HFFc6 (cell line): Measurements from ENCODE around the gene SEPSECS. TPM values are rescaled to one million over a fixed set of nuclear protein-coding genes. Genes with fewer than 3 reads are reported as not detected.

Source experiments
- DNase-seq: peaks from one replicate; pipeline ENCODE4 v3.0.0-alpha.2; 2018
- H3K27ac Mint-ChIP-seq: 2 replicates; pipeline ENCODE4 v1.8.0; 2020; ENCODE audit warnings: mild to moderate bottlenecking, mixed read lengths
- H3K27me3 Mint-ChIP-seq: 2 replicates; pipeline ENCODE4 v1.8.0; 2021; ENCODE audit warnings: mild to moderate bottlenecking, moderate library complexity, mixed read lengths; ENCODE audit not compliant: insufficient read depth
- H3K36me3 Mint-ChIP-seq: 2 replicates; pipeline ENCODE4 v1.8.0; 2021; ENCODE audit warnings: low read depth, mixed read lengths
- H3K4me1 Mint-ChIP-seq: 2 replicates; pipeline ENCODE4 v1.8.0; 2020; ENCODE audit warnings: low read depth, mixed read lengths
- H3K4me3 Mint-ChIP-seq: 2 replicates; pipeline ENCODE4 v1.8.0; 2020; ENCODE audit warnings: mild to moderate bottlenecking, moderate library complexity, mixed read lengths
- H3K9me3 Mint-ChIP-seq: 2 replicates; pipeline ENCODE4 v1.8.0; 2020; ENCODE audit warnings: mild to moderate bottlenecking, mixed read lengths
- total RNA-seq, 6 experiments: library from RNA; stranded (reverse); fragmentation: NEBNext Ultra II Directional; extraction: Animal tissue kit (Norgen Biotek cat#: 25700); gene quantifications; 2 replicates in 1 of 6; 3 replicates in 5 of 6; pipeline ENCODE4 v1.2.3, GENCODE V29; 2021
- TF ChIP-seq, protein P1 (sequence below): fragments of 200-600 bp; sonication (generic); IDR thresholded peaks from 2 replicates; pipeline ENCODE4 v1.5.0; 2021; ENCODE audit warnings: antibody characterized with exemption, mild to moderate bottlenecking

Gene SEPSECS
- total RNA-seq, 6 experiments from 2014 or later, result 4.5 to 6.2 (median 5.4) TPM

DNA sequence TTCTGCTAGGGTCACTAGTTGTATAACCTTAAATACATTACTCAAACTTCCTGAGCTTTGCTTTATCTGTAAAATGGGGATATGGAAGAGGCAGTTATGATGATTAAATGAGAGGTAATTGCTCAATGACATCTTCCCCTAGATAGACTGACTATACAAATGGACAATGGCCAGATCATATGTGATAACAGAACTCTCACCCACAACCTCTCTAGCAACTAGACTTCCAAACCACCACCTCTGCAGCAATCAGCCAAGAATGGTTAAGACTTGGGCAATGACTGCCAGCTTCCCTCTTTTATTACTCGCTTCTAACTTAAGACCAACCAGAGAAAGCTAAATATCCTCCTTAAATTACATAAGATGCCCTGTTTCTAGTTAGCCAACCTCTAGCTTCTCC is 2.9 kb upstream of the SEPSECS start:
- peak overlapping the region; percentile 3; the same call in 1 of the 2 replicates for H3K27ac Mint-ChIP-seq
- peaks cover 58% of the 10 kb centered on the region for H3K36me3 Mint-ChIP-seq
- peaks cover 72% of the 10 kb centered on the region for H3K4me1 Mint-ChIP-seq
- peak overlapping the region; percentile 50 for H3K4me3 Mint-ChIP-seq
- H3K9me3 Mint-ChIP-seq, result no peaks in the 10 kb centered on the region
- peaks cover 3% of the 10 kb centered on the region; the same call in 1 of the 2 replicates for H3K27me3 Mint-ChIP-seq
- TF ChIP-seq, protein P1, sequence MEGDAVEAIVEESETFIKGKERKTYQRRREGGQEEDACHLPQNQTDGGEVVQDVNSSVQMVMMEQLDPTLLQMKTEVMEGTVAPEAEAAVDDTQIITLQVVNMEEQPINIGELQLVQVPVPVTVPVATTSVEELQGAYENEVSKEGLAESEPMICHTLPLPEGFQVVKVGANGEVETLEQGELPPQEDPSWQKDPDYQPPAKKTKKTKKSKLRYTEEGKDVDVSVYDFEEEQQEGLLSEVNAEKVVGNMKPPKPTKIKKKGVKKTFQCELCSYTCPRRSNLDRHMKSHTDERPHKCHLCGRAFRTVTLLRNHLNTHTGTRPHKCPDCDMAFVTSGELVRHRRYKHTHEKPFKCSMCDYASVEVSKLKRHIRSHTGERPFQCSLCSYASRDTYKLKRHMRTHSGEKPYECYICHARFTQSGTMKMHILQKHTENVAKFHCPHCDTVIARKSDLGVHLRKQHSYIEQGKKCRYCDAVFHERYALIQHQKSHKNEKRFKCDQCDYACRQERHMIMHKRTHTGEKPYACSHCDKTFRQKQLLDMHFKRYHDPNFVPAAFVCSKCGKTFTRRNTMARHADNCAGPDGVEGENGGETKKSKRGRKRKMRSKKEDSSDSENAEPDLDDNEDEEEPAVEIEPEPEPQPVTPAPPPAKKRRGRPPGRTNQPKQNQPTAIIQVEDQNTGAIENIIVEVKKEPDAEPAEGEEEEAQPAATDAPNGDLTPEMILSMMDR, result no peak
- no peak for DNase-seq

DNA sequence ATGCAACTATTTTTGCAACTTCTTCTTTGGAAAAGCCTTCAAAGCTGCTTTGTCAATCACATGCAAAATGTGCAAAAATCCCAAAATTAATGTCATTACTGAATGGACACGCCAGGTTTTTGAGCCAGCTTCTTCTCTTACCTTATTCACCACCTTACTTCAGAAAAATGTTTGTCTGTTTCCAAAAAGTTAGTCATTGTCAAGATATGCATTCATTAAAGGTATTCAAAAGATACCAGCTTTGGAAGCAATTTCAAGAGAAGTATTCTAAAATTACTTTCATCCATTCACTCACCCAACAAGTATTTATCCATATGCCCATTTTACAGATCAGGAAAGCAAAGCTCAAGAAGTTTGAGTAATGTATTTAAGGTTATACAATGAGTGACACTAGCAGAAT is 2.3 kb upstream of the SEPSECS start:
- H3K4me3 Mint-ChIP-seq, result peak overlapping the region; percentile 96
- peaks cover 3% of the 10 kb centered on the region; the same call in 1 of the 2 replicates for H3K27me3 Mint-ChIP-seq
- peaks cover 72% of the 10 kb centered on the region for H3K4me1 Mint-ChIP-seq
- no peak for DNase-seq
- H3K9me3 Mint-ChIP-seq, result no peaks in the 10 kb centered on the region
- H3K36me3 Mint-ChIP-seq, result peaks cover 54% of the 10 kb centered on the region
- H3K27ac Mint-ChIP-seq, result peak overlapping the region; percentile 85
- TF ChIP-seq, protein P1, result no peak

DNA sequence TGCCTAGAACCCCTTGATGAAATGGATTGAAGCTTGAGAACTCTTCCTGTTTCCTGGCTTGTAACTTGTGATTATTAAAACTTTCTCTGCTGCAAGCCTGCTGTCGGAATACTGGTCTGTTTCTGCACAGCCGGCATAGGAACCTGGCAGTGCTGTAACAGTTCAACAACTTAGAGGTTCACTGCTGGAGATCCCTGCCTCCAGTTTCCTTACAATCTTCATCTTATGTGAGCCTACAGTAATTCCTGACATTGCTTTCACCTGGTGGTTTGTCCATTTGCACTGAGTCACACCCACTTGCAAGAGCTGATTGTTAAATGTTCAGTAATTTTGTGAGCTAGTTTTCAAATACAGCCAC is 1.3 kb upstream of the SEPSECS start:
- TF ChIP-seq, protein P1, result no peak
- peaks cover 71% of the 10 kb centered on the region for H3K4me1 Mint-ChIP-seq
- no peaks in the 10 kb centered on the region for H3K9me3 Mint-ChIP-seq
- H3K27me3 Mint-ChIP-seq, result peaks cover 3% of the 10 kb centered on the region; the same call in 1 of the 2 replicates
- peaks cover 48% of the 10 kb centered on the region for H3K36me3 Mint-ChIP-seq
- H3K27ac Mint-ChIP-seq, result peak overlapping the region; percentile 85
- DNase-seq, result peak; percentile 38
- H3K4me3 Mint-ChIP-seq, result peak overlapping the region; percentile 96

DNA sequence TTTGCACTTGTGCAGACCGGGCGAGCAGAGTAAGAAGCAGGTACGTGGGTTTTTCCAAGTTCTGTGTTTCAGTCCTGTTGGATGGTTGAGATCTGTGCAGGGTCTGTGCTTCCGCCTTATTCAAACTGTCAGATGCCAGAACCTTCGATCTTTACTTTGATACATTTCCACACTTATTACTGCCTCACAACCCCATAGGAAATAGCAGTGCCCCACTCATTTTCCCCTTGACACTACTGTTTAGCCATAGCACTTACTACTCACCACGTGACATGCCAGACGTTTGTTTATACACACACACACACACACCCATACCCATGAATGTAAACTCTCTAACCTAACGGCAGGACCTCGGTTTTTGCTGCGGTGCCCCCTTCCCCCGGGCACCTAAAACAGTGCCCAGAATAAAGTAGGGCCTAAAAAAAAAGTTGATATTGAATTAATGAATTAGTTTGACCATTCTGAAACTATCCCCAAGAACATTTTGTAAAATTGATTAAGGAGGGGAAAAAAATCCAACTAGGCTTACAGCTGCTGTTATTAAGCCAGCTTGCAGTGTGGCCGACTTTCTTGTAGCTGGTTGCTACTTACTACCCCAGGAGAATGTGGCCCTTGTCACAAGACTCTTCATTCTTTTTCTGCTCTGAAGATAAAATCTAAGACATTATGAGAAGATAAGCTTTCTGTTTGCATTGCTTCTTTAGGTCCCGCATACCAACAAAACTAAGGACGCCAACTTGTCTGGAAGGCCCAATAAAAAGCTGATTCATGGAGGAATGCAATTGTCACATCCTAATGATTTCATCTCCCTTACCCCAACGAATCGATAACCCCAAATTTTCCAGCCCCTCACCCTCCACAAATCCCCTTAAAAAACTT is 704 bp upstream of the SEPSECS start:
- H3K9me3 Mint-ChIP-seq, result no peaks in the 10 kb centered on the region
- peaks cover 42% of the 10 kb centered on the region for H3K36me3 Mint-ChIP-seq
- peak overlapping the region; percentile 96 for H3K4me3 Mint-ChIP-seq
- H3K4me1 Mint-ChIP-seq, result peaks cover 65% of the 10 kb centered on the region
- H3K27ac Mint-ChIP-seq, result peak overlapping the region; percentile 85
- TF ChIP-seq, protein P1, result no peak
- H3K27me3 Mint-ChIP-seq, result peaks cover 3% of the 10 kb centered on the region; the same call in 1 of the 2 replicates
- peak; percentile 48 for DNase-seq

DNA sequence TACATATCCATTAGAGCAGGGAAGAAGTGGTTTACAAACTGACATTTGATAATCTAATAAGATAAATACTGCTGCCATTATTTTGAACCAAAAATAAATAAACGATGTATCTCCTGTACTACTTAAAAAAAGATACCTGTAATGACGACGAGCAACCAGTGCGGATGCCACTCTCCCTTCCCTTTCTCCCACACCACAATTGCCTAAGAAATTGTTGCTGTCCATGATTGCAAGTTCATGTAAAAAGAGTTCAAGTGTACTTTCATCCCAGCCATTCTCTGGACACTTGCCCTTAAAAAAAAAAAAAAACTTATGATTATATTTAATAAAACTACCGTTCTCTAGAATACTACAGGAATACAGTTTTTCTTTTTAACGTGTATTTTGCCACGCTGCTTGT is 1.4 kb downstream of the SEPSECS start:
- H3K27ac Mint-ChIP-seq, result no peak overlapping the region
- peaks cover 3% of the 10 kb centered on the region; the same call in 1 of the 2 replicates for H3K27me3 Mint-ChIP-seq
- TF ChIP-seq, protein P1, result no peak
- DNase-seq, result no peak
- H3K36me3 Mint-ChIP-seq, result peaks cover 20% of the 10 kb centered on the region
- H3K9me3 Mint-ChIP-seq, result no peaks in the 10 kb centered on the region
- H3K4me3 Mint-ChIP-seq, result peak overlapping the region; percentile 96
- H3K4me1 Mint-ChIP-seq, result peaks cover 56% of the 10 kb centered on the region
